ENCODE data around the gene DACH2.

- TF ChIP-seq SP1 (IDR thresholded peaks at IDR 0.05) = no peak
- no peak for TF ChIP-seq L3MBTL2 (conservative IDR thresholded peaks at IDR 0.05)
Observed at GRCh38 chrX:86504297-86504696, 356.0 kb downstream of the DACH2 start.

Measured in HEK293T (cell line).